Sigmoid colon (tissue), 4 donors: ENCODE measurements around the gene LILRA5.

Experiments used
- EP300 ChIP-seq, 4 donors: sonication (generic); formaldehyde crosslinking; IDR thresholded peaks; one replicate each; pipeline ENCODE4 v1.6.1; 2017; ENCODE audit warnings: antibody characterized with exemption in 4 of 4
- POLR2A ChIP-seq, 2 donors: fragments of 450-650 bp; IDR thresholded peaks; one replicate each; pipeline ENCODE4 v1.6.1; 2016; ENCODE audit warnings: antibody characterized with exemption in 2 of 2, mild to moderate bottlenecking in 2 of 2, moderate library complexity in 2 of 2
- POLR2AphosphoS5 ChIP-seq, 4 donors: sonication (generic); formaldehyde crosslinking; IDR thresholded peaks; one replicate each; pipeline ENCODE4 v1.6.1; 2017; ENCODE audit warnings: antibody characterized with exemption in 4 of 4
- TF ChIP-seq, protein P1 (sequence below), 4 experiments: fragments of 450-650 bp in 3 of 4; fragments of 200-600 bp in 1 of 4; IDR thresholded peaks; one replicate each; pipeline ENCODE4 v1.5.1; 2016 to 2019; ENCODE audit warnings: antibody characterized with exemption in 4 of 4, mild to moderate bottlenecking in 3 of 4, moderate library complexity in 2 of 4

GRCh38 chr19:54310543-54310942 lies 2.4 kb downstream of the LILRA5 start:
- TF ChIP-seq, protein P1, sequence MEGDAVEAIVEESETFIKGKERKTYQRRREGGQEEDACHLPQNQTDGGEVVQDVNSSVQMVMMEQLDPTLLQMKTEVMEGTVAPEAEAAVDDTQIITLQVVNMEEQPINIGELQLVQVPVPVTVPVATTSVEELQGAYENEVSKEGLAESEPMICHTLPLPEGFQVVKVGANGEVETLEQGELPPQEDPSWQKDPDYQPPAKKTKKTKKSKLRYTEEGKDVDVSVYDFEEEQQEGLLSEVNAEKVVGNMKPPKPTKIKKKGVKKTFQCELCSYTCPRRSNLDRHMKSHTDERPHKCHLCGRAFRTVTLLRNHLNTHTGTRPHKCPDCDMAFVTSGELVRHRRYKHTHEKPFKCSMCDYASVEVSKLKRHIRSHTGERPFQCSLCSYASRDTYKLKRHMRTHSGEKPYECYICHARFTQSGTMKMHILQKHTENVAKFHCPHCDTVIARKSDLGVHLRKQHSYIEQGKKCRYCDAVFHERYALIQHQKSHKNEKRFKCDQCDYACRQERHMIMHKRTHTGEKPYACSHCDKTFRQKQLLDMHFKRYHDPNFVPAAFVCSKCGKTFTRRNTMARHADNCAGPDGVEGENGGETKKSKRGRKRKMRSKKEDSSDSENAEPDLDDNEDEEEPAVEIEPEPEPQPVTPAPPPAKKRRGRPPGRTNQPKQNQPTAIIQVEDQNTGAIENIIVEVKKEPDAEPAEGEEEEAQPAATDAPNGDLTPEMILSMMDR (IDR thresholded peaks at IDR 0.05): no peak
- no peak for TF ChIP-seq POLR2A (IDR thresholded peaks at IDR 0.05)
- no peak for TF ChIP-seq POLR2AphosphoS5 (IDR thresholded peaks at IDR 0.05)
- TF ChIP-seq EP300 (IDR thresholded peaks at IDR 0.05): no peak
